HG03103 (cell line): Measurements from ENCODE around the gene SDC3.
"Not testable (repeated sequence)": the region's sequence is repeated elsewhere in the genome, so short reads cannot be mapped to it uniquely, and the experiment has no call there.

ENCODE experiments used
- ATAC-seq: cut with Tn5 transposase; IDR thresholded peaks from one replicate; pipeline ENCODE4 v1.9.1; 2021; ENCODE audit warnings: low read depth; ENCODE audit not compliant: unreplicated experiment

SDC3 gene, protein sequence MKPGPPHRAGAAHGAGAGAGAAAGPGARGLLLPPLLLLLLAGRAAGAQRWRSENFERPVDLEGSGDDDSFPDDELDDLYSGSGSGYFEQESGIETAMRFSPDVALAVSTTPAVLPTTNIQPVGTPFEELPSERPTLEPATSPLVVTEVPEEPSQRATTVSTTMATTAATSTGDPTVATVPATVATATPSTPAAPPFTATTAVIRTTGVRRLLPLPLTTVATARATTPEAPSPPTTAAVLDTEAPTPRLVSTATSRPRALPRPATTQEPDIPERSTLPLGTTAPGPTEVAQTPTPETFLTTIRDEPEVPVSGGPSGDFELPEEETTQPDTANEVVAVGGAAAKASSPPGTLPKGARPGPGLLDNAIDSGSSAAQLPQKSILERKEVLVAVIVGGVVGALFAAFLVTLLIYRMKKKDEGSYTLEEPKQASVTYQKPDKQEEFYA

DNA sequence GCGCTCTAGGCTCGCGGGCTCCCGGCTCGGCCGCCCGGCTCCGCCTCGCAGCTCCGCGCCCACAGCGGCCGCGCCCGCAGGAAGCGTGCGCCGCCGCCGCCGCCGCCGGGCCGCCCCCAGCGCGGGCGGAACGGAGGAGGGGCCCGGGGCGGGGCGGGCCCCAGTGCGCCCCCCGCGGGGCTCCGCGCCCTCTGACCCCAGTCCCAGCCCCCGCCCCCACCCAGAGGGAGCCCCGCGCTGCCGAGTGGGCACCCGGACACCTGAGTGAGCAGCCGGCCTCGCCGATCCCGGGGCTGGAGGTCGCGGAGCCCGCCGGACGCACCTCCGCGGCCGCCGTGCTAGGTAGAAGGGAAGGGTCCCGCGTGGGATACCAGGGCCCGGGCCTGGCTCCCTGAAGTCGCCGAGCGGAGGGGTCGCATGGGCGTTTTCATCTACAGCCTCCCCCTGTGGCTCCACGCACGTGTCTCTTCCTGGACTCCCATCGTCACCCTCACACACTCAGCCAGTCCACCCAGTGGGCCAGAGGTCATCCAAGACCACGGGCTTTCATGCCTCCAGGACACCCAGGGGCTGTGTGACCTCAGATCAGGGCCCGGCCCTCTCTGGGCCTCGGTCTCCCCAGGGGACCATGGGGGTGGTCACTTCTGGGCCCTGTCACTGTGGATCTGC, at the start of gene SDC3:
Gene SDC3 (minus strand): TSS at position 63 of the 669 bp plus-strand sequence. CDS start 172 bp downstream, outside the sequence.
- no peak for ATAC-seq

DNA sequence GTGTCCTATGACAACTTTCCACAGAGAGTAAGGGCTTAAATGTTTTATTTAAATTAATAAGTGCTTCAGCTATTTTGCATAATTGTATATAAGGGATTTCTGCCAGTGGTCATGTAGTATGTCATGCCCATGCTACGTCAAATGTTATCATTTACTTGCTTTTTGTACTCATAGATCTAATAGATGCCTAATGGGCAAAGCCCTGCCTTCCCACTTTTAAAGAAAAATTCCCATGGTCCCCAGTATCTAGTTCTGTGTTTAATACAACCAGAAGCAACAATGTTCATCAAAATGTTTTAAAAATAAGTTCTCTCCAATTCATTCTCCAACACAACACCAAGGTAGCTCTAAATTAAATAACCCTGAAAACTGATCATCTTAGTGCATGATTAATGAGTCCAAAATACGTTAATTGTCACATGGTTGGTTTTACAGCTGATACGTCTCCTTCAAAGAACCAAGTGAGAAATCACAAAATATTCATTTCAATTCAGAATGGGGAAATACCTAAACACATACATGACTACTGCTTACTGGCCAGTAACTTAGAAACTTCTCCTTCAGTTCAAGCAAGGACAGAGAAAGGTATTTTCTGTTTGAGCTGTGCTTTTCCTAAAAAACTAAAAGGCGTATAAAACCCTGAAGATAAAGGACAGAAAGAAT, 49.1 kb upstream of the SDC3 start:
- no peak for ATAC-seq

DNA sequence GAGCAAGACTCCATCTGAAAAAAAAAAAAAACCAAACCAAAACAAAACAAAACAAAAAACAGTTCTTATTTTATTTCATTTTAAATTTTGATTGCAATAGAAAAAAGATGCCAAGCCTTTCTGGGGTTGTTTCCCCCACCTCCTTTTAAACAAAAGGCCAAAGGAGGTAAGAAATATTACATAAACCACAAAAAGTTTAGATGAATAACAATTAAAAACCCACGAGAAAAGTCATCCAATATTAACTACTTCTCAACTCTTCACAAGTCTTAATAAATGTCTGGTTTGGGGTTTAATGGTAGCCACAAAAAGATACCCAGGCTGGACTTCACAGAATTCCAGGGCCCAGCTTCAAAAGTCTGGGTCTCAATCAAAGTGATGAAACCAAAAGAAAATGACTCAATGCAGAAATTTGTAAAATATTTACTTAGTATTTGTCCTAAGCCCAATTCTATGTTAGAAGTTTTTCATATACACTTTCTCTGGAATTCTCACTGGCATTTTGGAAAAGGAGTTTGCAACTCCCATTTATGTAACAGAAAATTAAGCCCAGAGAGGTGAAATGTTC, 47.0 kb upstream of the SDC3 start:
- ATAC-seq = no peak

DNA sequence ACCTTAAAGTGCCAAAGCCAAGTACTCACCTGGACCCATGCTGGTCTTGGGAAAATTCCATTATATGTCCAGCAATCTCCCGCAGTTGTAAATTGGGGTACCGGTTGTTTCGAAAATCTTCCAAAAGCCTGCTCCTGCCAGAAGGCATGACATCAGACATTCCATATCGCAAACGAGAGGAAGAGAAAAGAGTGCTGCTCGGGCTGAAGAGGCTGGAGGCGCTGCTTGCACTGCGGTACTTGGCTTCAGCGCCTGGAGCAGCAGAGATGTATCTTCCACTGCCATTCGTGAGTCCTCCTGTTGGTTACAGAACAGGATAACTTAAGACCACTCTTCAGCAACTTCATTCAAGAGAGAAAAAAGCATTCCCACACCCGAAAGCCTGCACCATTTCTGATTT, 45.1 kb upstream of the SDC3 start:
- ATAC-seq = no peak

DNA sequence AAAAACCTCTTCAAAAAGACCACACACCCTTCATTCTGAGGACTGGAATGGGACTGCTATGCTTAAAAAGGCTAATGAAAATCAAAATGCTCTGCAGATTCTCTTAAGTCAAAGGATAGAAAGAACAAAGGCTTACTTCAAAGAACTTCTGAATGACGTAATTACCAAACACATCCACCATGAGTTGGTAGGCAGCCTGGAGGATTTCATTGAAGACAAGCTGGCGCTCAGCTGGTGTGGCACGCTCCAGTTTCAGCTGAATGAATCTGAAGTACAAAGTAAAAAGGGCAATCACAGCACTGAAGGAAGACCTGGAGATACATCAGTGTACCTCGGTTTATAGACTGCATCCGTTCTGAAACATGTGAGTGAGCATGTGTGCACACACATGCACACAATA, 43.5 kb upstream of the SDC3 start:
- ATAC-seq = no peak

DNA sequence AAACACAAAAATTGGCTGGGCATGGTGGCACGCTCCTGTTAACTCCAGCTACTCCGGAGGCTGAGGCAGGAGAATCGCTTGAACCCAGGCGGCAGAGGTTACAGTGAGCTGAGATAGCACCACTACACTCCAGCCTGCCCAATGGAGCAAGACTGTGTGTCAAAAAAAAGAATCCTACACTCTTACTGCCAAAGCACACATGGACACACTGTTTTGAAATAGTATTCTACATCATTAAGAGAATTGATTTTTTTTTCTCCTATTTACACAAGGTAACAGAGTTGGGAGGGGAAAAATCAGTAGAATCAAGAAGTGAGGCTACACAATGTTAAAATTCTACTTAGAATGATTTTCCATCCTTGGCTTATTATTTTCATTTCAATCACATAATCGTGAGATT, 42.1 kb upstream of the SDC3 start:
- no peak for ATAC-seq

DNA sequence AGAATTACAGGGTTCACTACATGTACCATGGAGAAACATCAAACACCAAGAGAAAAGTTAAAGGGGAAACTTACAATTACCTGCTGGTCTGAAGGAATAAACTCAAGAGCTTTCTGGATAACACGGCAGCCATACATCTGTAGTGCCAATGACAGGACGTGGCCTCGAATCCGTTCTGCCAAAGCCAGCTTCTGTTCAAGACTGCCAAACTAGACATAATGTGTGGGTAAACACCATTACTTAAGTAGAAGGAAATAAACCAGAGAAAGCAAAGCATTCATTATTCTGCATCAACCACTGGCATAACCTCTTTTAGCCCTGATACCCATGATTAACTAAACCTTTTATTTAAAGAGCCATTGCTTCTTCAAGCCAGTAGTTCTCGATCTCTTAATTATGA, 41.5 kb upstream of the SDC3 start:
- no peak for ATAC-seq

DNA sequence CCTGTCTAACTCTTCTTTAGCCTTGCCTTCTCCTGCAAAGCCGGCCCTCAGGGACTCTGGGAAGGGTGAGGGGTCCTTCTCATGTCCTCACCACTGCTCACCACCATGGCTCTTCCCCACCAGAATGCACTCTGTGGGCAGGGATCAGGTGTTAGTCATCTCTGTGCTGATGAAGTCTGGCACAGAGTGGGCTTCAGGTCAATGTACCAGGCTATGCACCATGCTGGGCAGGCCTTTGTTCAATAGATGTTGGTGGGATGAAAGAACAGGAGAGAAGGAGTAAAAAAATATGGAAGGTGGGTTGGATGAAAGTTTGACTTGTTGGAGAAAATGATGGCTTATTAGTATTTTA, 40.9 kb upstream of the SDC3 start:
- ATAC-seq = not testable (repeated sequence)

DNA sequence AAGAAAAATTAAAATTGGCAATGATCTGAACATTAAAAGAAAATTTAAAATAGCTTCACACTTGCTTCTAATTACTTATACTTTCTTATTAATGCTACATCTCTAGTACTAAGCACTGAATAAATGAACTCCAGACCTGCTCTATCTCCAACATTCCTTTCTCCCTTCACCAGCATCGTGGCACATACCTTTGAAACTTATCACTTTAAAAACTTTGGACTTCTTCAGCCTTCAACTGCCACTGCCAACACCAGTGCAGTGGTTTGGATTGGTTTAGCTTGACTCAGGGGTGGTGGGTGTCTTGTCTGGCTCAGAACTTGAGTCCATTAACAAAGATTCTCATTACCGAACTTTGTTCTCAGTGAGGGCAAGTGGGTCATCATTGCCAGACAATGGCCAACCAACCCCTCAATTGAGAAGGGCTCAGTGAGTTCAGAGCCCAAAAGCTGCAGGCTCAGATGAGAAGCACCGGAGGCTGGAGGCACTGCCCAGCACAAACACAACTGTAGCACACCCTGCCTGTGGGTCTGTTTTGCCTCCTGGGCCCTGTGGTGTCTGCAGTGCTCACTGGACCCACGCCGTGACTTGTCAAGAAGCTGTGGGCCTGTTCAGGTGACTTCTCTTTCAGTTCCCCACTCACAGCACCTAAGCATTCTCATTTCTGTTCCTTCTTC, 40.4 kb upstream of the SDC3 start:
- not testable (repeated sequence) for ATAC-seq

DNA sequence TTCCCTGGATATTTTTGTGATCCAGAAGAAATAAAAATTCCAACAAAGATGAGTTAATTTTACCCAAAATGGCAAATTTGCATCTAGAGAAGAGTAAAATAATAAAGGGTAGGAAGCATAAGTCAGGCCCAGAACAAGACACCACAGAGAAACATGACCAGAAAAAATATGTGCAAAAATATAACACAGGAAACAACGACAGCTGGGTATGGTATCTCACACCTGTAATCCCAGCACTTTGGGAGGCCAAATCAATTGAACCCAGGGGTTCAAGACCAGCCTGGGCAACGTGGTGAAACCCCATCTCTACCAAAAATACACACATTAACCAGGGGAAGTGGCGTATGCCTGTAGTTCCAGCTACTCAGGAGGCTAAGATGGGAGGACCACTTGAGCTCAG, 39.7 kb upstream of the SDC3 start:
- ATAC-seq = no peak

DNA sequence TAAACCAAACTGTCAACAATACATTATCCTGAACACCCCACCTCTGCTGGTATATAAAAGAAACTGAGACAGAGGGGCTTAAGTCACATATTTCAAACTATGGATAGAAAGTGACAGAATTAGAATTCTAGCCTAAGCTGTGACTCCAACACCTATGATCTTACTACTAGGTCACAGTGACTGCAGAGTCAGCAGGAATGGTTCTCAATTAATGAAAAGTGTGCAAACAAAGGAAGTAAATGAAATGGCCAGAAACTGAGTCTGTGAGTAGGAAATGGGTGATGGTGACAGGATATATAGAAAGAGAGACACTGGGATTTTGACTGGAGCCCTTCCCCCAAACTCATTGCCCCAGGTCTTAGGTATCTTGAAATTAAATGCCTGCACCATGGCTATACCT, 38.7 kb upstream of the SDC3 start:
- no peak for ATAC-seq

DNA sequence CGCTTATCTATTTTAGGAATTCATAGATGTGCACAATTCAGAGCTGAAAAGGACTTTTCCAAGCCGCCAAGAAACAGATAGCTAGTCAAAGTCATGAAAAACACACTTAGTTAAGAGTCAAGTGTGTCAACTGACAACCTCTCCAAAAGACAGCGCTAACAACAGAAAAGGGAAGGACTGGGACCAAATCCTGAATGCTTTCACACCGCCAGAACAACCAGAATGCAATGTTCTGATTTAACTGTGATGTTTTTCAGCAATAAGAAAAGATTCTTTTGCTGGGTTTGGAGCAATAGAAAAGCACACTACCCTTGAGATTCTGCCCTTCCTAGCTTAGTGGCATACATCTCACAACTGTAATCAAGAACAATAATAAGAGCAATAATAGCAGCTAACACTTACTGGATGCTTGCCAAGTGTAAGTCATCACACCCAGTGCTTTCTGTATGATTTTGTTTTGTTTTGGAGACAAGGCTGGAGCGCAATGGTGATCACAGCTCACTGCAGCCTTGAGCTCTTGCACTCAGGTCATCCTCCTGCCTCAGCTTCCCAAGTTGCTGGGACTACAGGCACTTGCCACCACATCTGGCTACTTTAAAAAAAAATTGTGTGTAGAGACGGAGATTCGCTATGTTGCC, 33.9 kb upstream of the SDC3 start:
- no peak for ATAC-seq

DNA sequence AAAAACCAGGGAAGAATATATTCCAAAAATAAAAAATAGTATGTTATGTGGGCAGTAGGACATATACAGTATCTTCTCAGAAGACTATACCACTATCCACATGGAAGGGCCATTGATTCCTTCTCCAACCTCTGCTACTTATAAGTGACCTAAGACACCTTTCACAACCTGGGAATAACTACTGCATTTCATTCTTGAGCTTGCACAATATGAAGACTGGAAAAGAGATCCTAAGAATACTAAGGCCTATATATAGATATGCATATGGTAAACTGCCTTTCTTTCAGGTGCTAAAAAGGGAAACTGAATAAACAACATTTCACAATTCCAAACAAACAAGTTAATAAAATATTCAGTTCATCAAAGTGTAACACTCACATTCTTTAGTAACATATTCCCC, 32.0 kb upstream of the SDC3 start:
- ATAC-seq = no peak

DNA sequence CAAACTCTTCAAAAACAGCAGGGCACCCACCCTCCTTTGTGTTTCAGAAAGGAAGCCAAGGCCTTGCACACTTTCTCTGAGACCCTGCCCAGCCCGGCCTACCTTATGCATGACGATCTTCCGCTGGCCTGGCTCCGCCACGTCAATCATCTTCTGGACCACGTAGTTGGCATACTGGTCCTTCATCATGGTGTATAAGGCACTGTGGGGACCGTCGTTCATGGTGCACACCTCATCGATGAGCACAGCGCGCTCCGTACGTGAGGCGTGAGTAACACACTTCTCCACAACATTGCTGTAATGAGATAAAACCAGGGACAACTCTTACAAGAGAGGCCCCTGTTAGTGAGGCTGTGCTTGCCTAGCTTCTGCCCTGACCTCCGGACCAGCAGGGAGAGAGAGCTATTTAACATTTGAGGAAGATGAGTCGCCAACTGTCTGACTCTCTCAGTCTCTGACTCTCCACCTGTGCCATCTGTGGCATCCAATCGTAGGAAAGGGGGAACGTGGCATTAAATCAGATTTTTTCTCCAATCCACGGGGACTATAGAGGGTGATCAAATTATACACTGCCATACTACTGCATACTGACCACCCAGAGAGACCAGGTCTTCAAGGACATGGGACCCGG, 28.1 kb upstream of the SDC3 start:
- no peak for ATAC-seq

DNA sequence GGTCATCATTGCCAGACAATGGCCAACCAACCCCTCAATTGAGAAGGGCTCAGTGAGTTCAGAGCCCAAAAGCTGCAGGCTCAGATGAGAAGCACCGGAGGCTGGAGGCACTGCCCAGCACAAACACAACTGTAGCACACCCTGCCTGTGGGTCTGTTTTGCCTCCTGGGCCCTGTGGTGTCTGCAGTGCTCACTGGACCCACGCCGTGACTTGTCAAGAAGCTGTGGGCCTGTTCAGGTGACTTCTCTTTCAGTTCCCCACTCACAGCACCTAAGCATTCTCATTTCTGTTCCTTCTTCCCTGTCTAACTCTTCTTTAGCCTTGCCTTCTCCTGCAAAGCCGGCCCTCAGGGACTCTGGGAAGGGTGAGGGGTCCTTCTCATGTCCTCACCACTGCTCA, 27.2 kb upstream of the SDC3 start:
- not testable (repeated sequence) for ATAC-seq

DNA sequence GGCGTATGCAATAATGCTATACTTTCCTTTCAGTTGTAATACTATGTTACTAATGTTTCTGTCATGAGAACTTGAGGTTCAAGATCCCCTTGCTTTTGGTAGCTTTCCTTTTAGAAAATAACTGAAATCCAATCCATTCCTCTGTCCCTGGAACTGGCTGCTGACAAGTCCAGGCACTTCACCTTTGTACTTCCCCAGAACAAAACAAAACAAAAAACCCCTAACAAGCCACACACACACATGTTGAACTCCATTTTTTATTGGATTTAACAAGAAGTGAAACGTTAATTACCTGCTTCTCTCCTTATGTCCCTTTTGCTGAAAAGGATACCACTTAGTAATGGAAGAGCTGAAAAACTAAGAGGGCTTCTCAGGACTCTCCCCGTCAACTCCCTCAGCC, 26.1 kb upstream of the SDC3 start:
- ATAC-seq = no peak

DNA sequence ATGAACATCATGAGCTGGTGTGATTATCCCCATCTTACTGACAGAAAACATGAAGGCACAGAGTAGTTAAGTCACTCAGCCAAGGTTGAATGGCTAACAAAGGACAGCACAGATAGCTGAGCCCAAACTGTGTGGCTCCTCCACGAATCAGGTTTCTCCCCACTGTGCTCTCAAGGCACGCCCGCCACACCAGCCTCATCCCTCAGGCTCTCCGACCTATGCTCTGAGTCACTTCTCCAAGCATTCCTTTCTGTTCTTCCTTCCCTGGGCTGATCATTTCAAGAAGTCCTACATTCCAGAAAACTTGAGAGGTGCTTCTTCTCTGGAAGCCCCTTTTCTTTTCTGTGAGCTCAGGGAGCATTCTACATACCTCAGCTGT, 25.3 kb upstream of the SDC3 start:
- ATAC-seq = no peak

DNA sequence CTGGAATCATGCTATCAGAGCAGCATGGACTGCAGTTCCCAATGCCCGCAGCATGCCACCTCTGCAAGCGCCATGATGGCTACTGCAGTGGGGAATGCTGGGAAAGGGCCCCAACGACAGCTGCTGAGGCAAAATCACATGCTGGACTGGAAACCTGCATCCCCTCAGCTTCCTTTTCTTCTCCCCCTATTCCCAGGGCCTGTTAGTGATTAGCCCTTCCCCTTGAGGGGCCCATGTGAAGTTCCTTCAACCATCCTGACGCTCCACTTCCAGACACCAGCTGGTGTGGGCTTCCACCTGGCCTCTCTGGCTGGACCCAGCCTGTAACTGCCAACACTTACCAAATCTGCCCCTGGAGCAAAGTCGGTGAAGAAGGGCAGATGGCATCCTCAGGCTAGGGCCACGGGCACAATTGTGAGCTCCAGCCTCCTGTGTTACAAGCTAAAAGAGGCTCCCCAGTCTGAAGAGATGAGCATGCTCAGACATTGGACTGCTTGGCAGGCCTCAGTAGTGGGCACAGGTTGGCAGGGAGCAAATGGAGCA, 22.1 kb upstream of the SDC3 start:
- ATAC-seq = no peak

DNA sequence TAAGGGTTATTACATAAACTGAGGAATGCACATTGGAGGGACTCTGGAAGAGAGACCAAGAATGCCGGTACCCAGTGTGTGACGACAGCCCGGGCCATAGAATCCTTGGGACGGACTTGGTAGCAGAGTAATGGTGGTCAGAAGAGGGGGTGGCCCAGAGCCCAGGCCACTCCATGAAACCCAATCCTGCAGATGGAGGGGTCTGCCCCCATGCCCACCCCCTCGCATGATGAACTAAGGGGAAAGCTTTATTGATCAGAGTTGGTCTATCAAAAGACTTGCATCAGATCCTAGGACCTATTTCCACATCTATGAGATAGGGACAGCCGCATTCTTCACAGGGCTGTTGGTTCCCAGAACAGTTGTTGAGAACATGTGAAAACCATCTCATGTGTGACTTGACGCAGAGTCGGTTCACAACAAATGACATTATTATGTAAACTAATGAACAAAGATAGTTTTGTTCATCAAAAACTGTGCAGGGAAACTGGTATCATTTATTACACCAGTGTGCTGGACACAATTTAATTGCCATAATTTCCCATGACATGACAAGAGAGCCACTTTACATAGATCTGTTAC, 21.5 kb upstream of the SDC3 start:
- no peak for ATAC-seq
